ENCODE data around the gene TIPARP. TPM values are rescaled to one million over a fixed set of nuclear protein-coding genes. Genes with fewer than 3 reads are reported as not detected.
"Not testable (repeated sequence)": the region's sequence is repeated elsewhere in the genome, so short reads cannot be mapped to it uniquely, and the experiment has no call there.

TIPARP gene
- total RNA-seq, 1 donor from 2014 or later, result 31.3 TPM

GRCh38 chr3:156731813-156732212 lies 57.4 kb downstream of the TIPARP start:
- no peaks in the 10 kb centered on the region for H3K9me3 Mint-ChIP-seq
- ATAC-seq (ENCODE audit: low read depth) (no peak), DNase-seq (no peak)
- TF ChIP-seq, protein P1, sequence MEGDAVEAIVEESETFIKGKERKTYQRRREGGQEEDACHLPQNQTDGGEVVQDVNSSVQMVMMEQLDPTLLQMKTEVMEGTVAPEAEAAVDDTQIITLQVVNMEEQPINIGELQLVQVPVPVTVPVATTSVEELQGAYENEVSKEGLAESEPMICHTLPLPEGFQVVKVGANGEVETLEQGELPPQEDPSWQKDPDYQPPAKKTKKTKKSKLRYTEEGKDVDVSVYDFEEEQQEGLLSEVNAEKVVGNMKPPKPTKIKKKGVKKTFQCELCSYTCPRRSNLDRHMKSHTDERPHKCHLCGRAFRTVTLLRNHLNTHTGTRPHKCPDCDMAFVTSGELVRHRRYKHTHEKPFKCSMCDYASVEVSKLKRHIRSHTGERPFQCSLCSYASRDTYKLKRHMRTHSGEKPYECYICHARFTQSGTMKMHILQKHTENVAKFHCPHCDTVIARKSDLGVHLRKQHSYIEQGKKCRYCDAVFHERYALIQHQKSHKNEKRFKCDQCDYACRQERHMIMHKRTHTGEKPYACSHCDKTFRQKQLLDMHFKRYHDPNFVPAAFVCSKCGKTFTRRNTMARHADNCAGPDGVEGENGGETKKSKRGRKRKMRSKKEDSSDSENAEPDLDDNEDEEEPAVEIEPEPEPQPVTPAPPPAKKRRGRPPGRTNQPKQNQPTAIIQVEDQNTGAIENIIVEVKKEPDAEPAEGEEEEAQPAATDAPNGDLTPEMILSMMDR (IDR thresholded peaks at IDR 0.05), result no peak
- peaks cover 6% of the 10 kb centered on the region for H3K4me1 Mint-ChIP-seq
- ChIA-PET CTCF (no interaction called here), POLR2A (no interaction called here)
- no peak overlapping the region for H3K4me3 Mint-ChIP-seq
- H3K36me3 Mint-ChIP-seq (ENCODE audit: low read depth), result no peaks in the 10 kb centered on the region
- H3K27me3 Mint-ChIP-seq, result no peaks in the 10 kb centered on the region
- intact Hi-C loops (cut with micrococcal nuclease), result no loop called here
- no peak overlapping the region for H3K27ac Mint-ChIP-seq

GRCh38 chr3:156732261-156732660 lies 57.9 kb downstream of the TIPARP start:
- ChIA-PET CTCF (no interaction called here), POLR2A (no interaction called here)
- no peaks in the 10 kb centered on the region for H3K27me3 Mint-ChIP-seq
- TF ChIP-seq, protein P1 (IDR thresholded peaks at IDR 0.05), result no peak
- H3K4me3 Mint-ChIP-seq, result no peak overlapping the region
- peaks cover 6% of the 10 kb centered on the region for H3K4me1 Mint-ChIP-seq
- no peaks in the 10 kb centered on the region for H3K9me3 Mint-ChIP-seq
- intact Hi-C loops (cut with micrococcal nuclease), result no loop called here
- ATAC-seq (ENCODE audit: low read depth) (no peak), DNase-seq (no peak)
- H3K36me3 Mint-ChIP-seq (ENCODE audit: low read depth), result no peaks in the 10 kb centered on the region
- no peak overlapping the region for H3K27ac Mint-ChIP-seq

GRCh38 chr3:156732715-156733421 lies 58.5 kb downstream of the TIPARP start:
- TF ChIP-seq, protein P1 (IDR thresholded peaks at IDR 0.05), result no peak
- Mint-ChIP-seq H3K4me3 (no peak overlapping the region), H3K27ac (no peak overlapping the region), H3K4me1 (peaks cover 4% of the 10 kb centered on the region), H3K27me3 (no peaks in the 10 kb centered on the region), H3K9me3 (no peaks in the 10 kb centered on the region), H3K36me3 (ENCODE audit: low read depth) (no peaks in the 10 kb centered on the region)
- DNase-seq, result no peak
- intact Hi-C loops (cut with micrococcal nuclease), result no loop called here
- ChIA-PET POLR2A (no interaction called here), CTCF (no interaction called here)
- no peak for ATAC-seq (ENCODE audit: low read depth)

DNA sequence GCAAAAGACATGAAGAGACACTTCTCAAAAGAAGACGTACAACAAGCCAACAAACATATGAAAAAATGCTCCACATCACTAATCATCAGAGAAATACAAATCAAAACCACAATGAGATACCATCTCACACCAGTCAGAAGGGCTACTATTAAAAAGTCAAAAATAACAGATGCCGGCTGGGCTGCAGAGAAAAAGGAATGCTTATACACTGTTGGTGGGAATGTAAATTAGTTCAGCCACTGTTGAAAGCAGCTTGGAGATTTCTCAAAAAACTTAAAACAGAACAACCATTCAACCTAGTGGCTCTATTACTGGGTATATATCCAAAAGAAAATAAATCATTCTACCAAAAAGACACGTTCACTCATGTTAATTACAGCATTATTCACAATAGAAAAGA lies 60.3 kb downstream of the TIPARP start:
- ATAC-seq (ENCODE audit: low read depth); H3K27ac Mint-ChIP-seq; CTCF ChIA-PET; H3K4me3 Mint-ChIP-seq; H3K36me3 Mint-ChIP-seq (ENCODE audit: low read depth); DNase-seq; POLR2A ChIA-PET; H3K4me1 Mint-ChIP-seq; H3K9me3 Mint-ChIP-seq; intact Hi-C loops (cut with micrococcal nuclease); H3K27me3 Mint-ChIP-seq: not testable (repeated sequence)

- no peak overlapping the region for H3K4me3 Mint-ChIP-seq
- intact Hi-C loops (cut with micrococcal nuclease), result no loop called here
- ChIA-PET CTCF (no interaction called here), POLR2A (no interaction called here)
- TF ChIP-seq, protein P1 (IDR thresholded peaks at IDR 0.05), result no peak
- H3K9me3 Mint-ChIP-seq, result no peaks in the 10 kb centered on the region
- H3K27ac Mint-ChIP-seq, result no peak overlapping the region
- DNase-seq (no peak), ATAC-seq (ENCODE audit: low read depth) (no peak)
- no peaks in the 10 kb centered on the region for H3K27me3 Mint-ChIP-seq
- H3K36me3 Mint-ChIP-seq (ENCODE audit: low read depth), result no peaks in the 10 kb centered on the region
- no peaks in the 10 kb centered on the region for H3K4me1 Mint-ChIP-seq
Observed at GRCh38 chr3:156735471-156735870, 61.1 kb downstream of the TIPARP start.

GRCh38 chr3:156737049-156737448 lies 62.7 kb downstream of the TIPARP start:
- CTCF ChIA-PET; H3K27ac Mint-ChIP-seq; intact Hi-C loops (cut with micrococcal nuclease); H3K36me3 Mint-ChIP-seq (ENCODE audit: low read depth); H3K9me3 Mint-ChIP-seq; H3K4me3 Mint-ChIP-seq; H3K4me1 Mint-ChIP-seq; H3K27me3 Mint-ChIP-seq; DNase-seq; ATAC-seq (ENCODE audit: low read depth): not testable (repeated sequence)
- POLR2A ChIA-PET, result interaction anchor here (0.6 kb wide), 1 partner anchor 31 kb away, joined by 3 read pairs; no protein-coding TSS in a partner anchor

Data from activated B cell treated with CpG ODN at 0.5 μM for 24 hours (primary cell).